Measurements from ENCODE around the gene ITGB2. TPM values are rescaled to one million over a fixed set of nuclear protein-coding genes. Genes with fewer than 3 reads are reported as not detected.

ITGB2 gene
- total RNA-seq, 1 donor from 2014 or later: 18.6 TPM

DNA sequence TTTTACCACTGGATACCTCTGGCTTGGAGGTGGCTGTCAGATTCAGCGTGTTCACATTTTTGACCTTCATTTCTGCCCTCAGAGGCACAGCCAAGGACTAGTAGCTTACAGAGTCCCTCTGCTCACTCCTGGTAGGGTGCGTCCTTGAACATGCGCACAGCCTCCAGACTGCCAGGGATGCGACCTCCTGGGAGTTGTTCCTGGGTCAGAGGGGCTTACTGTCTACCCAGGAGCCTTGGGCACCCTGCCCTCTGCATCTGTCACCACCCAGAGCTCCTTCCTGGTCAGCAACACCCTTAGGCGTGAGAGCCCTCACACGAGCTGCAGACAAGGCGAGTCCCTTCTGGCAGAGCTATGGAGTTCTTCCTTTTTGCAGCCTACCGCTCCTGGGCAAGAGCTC is 20.9 kb upstream of the ITGB2 start:
- peaks cover 29% of the 10 kb centered on the region for H3K36me3 ChIP-seq
- no peak for DNase-seq
- no peaks in the 10 kb centered on the region for H3K9me3 ChIP-seq (replicated peaks)
- intact Hi-C loops (cut with micrococcal nuclease): no loop called here
- H3K4me1 ChIP-seq: peaks cover 74% of the 10 kb centered on the region
- no peaks in the 10 kb centered on the region for H3K27me3 ChIP-seq (ENCODE audit: low read depth)
- H3K27ac ChIP-seq (replicated peaks): peak overlapping the region; percentile 92
- TF ChIP-seq, protein P1, sequence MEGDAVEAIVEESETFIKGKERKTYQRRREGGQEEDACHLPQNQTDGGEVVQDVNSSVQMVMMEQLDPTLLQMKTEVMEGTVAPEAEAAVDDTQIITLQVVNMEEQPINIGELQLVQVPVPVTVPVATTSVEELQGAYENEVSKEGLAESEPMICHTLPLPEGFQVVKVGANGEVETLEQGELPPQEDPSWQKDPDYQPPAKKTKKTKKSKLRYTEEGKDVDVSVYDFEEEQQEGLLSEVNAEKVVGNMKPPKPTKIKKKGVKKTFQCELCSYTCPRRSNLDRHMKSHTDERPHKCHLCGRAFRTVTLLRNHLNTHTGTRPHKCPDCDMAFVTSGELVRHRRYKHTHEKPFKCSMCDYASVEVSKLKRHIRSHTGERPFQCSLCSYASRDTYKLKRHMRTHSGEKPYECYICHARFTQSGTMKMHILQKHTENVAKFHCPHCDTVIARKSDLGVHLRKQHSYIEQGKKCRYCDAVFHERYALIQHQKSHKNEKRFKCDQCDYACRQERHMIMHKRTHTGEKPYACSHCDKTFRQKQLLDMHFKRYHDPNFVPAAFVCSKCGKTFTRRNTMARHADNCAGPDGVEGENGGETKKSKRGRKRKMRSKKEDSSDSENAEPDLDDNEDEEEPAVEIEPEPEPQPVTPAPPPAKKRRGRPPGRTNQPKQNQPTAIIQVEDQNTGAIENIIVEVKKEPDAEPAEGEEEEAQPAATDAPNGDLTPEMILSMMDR (IDR thresholded peaks at IDR 0.05; ENCODE audit: borderline replicate concordance): no peak
- peak overlapping the region; percentile 99 for H3K4me3 ChIP-seq

DNA sequence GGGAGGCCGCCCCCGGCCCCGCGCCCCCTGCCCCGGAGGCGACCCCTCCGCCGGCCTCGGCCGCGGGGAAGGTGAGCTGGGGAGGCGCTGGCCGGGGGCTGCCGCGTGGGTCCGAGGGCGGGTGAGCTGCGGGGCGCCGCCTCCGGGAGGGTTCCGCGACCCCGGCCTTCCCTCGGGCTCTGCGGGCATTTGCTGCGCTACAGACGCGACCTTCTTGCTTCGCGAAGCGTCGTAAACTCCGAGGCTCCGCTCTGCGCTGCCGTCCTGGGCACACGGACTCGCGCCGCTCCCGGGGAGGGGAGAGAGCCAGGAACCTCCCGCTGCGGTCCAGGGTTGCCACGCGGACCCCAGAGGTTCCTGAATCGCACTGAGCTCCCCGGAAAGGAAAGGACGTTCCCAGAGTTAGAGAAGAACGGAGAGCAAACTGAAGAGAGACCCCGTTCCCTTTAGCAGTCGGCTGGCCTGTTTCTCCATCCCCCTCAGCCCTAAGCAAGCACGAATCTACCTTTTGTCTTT is 19.5 kb upstream of the ITGB2 start:
- intact Hi-C loops (cut with micrococcal nuclease): no loop called here
- H3K9me3 ChIP-seq (replicated peaks): no peaks in the 10 kb centered on the region
- H3K36me3 ChIP-seq: peaks cover 23% of the 10 kb centered on the region
- H3K4me1 ChIP-seq: peaks cover 62% of the 10 kb centered on the region
- peaks cover 4% of the 10 kb centered on the region for H3K27me3 ChIP-seq (ENCODE audit: low read depth)
- DNase-seq: no peak
- peak overlapping the region; percentile 99 for H3K4me3 ChIP-seq
- peak overlapping the region; percentile 92 for H3K27ac ChIP-seq (replicated peaks)
- TF ChIP-seq, protein P1 (IDR thresholded peaks at IDR 0.05; ENCODE audit: borderline replicate concordance): no peak

DNA sequence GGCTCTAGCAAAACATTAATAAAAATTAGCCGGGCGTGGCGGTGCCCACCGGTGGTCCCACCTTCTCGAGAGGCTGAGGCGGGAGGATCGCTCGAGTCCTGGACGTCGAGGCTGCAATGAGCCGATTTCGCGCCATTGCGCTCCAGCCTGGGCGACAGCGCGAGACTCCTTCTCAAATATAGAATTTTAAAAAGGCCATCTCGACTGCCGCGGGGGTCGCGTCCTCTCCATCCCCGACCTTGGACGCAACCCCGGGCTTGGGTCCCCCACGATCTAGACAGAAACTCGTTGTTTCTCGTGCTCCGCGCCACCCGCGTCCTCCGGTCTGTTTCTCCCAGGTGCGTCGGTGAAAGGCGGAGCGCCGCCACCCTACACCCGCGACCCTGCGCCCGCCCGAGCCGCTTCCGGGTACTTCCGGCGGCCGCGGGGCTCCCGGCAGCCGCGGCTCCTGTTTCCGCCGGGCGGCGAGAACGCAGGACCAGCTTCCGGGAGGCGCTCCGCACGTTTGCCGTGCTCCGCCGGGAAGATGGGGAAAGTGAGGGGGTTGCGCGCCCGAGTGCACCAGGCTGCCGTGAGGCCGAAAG is 18.9 kb upstream of the ITGB2 start, which contains the start of gene SLX9:
TSS of gene SLX9 (plus strand) at position 498 of the 584 bp plus-strand sequence. CDS start at position 527, 29 bp downstream.
- intact Hi-C loops (cut with micrococcal nuclease): no loop called here
- peak; percentile 79 for DNase-seq
- H3K27me3 ChIP-seq (ENCODE audit: low read depth): peaks cover 10% of the 10 kb centered on the region
- peaks cover 17% of the 10 kb centered on the region for H3K36me3 ChIP-seq
- TF ChIP-seq, protein P1 (IDR thresholded peaks at IDR 0.05; ENCODE audit: borderline replicate concordance): no peak
- H3K9me3 ChIP-seq (replicated peaks): no peaks in the 10 kb centered on the region
- H3K4me3 ChIP-seq: peak within 1 kb of the TSS; percentile 99
- H3K4me1 ChIP-seq: peaks cover 56% of the 10 kb centered on the region
- peak within 1 kb of the TSS; percentile 92 for H3K27ac ChIP-seq (replicated peaks)

DNA sequence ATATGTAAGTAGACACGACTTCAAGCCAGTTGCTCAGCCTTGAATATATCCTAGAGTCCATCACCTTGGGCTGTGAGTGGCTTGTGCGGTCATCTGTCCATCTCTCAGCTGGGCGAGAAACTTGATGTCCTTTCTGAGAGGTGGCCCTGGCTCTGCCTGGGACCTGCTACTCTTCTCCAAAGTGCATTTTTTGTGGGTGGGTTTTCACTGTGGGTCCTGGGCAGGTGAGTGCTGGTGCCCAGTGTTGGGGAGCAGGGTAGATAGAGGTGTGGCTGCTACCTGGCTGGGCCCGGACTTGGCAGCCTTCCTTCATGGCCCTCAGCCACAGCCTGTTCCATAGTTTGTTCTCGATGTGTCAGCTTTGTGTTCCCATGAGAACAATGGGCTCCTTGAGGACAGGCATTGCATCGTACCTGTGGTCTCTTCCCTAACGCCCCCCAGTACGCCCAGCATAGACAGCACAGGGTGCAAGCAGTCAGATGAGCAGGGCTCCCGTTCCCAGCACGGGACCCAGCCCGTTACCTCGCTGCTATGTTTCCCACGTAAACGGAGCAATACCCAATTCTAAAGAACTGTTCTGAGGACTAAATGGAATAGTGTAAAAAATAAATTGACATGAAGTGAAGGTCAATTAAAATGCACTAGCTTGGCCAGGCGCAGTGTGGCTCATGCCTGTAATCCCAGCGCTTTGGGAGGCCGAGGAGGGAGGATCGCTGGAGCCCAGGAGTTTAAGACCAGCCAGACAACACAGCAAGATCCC is 18.3 kb upstream of the ITGB2 start:
- H3K9me3 ChIP-seq (replicated peaks): no peaks in the 10 kb centered on the region
- TF ChIP-seq, protein P1 (IDR thresholded peaks at IDR 0.05; ENCODE audit: borderline replicate concordance): no peak
- H3K4me1 ChIP-seq: peaks cover 52% of the 10 kb centered on the region
- H3K27ac ChIP-seq (replicated peaks): peak overlapping the region; percentile 92
- no peak for DNase-seq
- peaks cover 17% of the 10 kb centered on the region for H3K27me3 ChIP-seq (ENCODE audit: low read depth)
- peaks cover 11% of the 10 kb centered on the region for H3K36me3 ChIP-seq
- peak overlapping the region; percentile 99 for H3K4me3 ChIP-seq
- intact Hi-C loops (cut with micrococcal nuclease): no loop called here

DNA sequence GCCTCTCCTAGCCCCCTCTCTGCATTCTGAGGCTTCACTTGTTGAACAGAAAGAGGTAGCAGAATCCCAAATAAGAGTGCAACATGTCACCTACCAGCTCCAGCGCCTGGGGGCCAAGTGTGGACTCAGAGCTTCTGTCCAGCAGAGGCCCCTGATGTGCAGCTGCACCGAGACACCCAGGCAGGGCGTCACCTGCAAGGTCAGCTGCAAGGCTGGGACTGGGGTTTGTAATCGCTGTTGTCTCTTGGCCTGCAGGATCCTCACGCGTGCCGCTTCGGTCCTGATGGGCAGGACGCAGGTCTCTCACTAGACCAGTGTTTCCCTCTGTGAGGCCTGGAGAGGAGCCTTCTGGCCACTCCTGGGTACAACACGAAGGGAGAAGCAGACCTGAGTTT is 14.8 kb upstream of the ITGB2 start:
- TF ChIP-seq, protein P1 (IDR thresholded peaks at IDR 0.05; ENCODE audit: borderline replicate concordance): no peak
- H3K4me1 ChIP-seq: peaks cover 46% of the 10 kb centered on the region
- peaks cover 51% of the 10 kb centered on the region for H3K27me3 ChIP-seq (ENCODE audit: low read depth)
- DNase-seq: peak; percentile 11
- intact Hi-C loops (cut with micrococcal nuclease): no loop called here
- H3K27ac ChIP-seq (replicated peaks): no peak overlapping the region
- H3K4me3 ChIP-seq: no peak overlapping the region
- H3K9me3 ChIP-seq (replicated peaks): no peaks in the 10 kb centered on the region
- H3K36me3 ChIP-seq: no peaks in the 10 kb centered on the region

Measured in left ventricle myocardium inferior (tissue), 1 donor.